CD8-positive, alpha-beta memory T cell (primary cell): ENCODE data around the gene STXBP5. TPM values are rescaled to one million over a fixed set of nuclear protein-coding genes. Genes with fewer than 3 reads are reported as not detected.

Experiments used
- CTCF ChIA-PET: fragments of 350-600 bp; sonication (Branson Sonifier 250); formaldehyde crosslinking; loops from one replicate; lab custom pipeline; 2021; ENCODE audit warnings: antibody characterized with exemption; lab: Charles Lee
- POLR2A ChIA-PET: fragments of 350-600 bp; sonication (Branson Sonifier 250); formaldehyde crosslinking; loops from one replicate; lab custom pipeline; 2021; ENCODE audit warnings: antibody characterized with exemption; lab: Charles Lee
- DNase-seq, 5 donors: peaks; one replicate each; pipeline versions ENCODE4 v3.0.0 to v3.0.0-alpha.2; 2020 to 2022; ENCODE audit warnings: mixed read lengths in 1 of 5
- H3K27ac ChIP-seq: one replicate; pipeline ENCODE4 v1.7.0; 2013; ENCODE audit warnings: low read depth, mild to moderate bottlenecking, low read length, moderate library complexity
- H3K27me3 ChIP-seq: 2 replicates; pipeline ENCODE4 v1.7.0; 2013; ENCODE audit warnings: low read length, mild to moderate bottlenecking; ENCODE audit not compliant: insufficient read depth, poor library complexity, severe bottlenecking
- H3K36me3 ChIP-seq: 2 replicates; pipeline ENCODE4 v1.7.0; 2013; ENCODE audit warnings: mild to moderate bottlenecking, low read length, moderate library complexity; ENCODE audit not compliant: insufficient read depth
- H3K4me1 ChIP-seq: 2 replicates; pipeline ENCODE4 v1.7.0; 2013; ENCODE audit warnings: mild to moderate bottlenecking, low read length, moderate library complexity; ENCODE audit not compliant: insufficient read depth
- H3K4me3 ChIP-seq: 2 replicates; pipeline ENCODE4 v1.7.0; 2013; ENCODE audit warnings: mild to moderate bottlenecking, low read length
- H3K9me3 ChIP-seq: 2 replicates; pipeline ENCODE4 v1.7.0; 2013; ENCODE audit warnings: mild to moderate bottlenecking, low read length
- H3K27ac Mint-ChIP-seq, 8 donors: one replicate each; pipeline ENCODE4 v1.8.0; 2020 to 2021; ENCODE audit warnings: mixed read lengths in 8 of 8, mild to moderate bottlenecking in 6 of 8, inconsistent platforms in 3 of 8, moderate library complexity in 3 of 8
- H3K27me3 Mint-ChIP-seq, 2 donors: one replicate each; pipeline ENCODE4 v1.8.0; 2020 to 2021; ENCODE audit warnings: mixed read lengths in 2 of 2, mild to moderate bottlenecking in 1 of 2, moderate library complexity in 1 of 2
- H3K36me3 Mint-ChIP-seq, 3 donors: one replicate each; pipeline ENCODE4 v1.8.0; 2020 to 2021; ENCODE audit warnings: mixed read lengths in 3 of 3, inconsistent platforms in 1 of 3, mild to moderate bottlenecking in 1 of 3
- H3K4me1 Mint-ChIP-seq, 3 donors: one replicate each; pipeline ENCODE4 v1.8.0; 2020 to 2021; ENCODE audit warnings: mixed read lengths in 3 of 3, inconsistent platforms in 1 of 3, mild to moderate bottlenecking in 1 of 3
- H3K4me3 Mint-ChIP-seq, 7 donors: one replicate each; pipeline ENCODE4 v1.8.0; 2020 to 2021; ENCODE audit warnings: mixed read lengths in 7 of 7, mild to moderate bottlenecking in 6 of 7, moderate library complexity in 4 of 7, inconsistent platforms in 2 of 7
- H3K9me3 Mint-ChIP-seq, 5 donors: one replicate each; pipeline ENCODE4 v1.8.0; 2020 to 2022; ENCODE audit warnings: mixed read lengths in 5 of 5, mild to moderate bottlenecking in 3 of 5, moderate library complexity in 2 of 5, inconsistent platforms in 1 of 5
- polyA plus RNA-seq: library from polyadenylated mRNA; unstranded; fragments of 300-500 nt; fragmentation: Illumina TruSeq; gene quantifications from one replicate; pipeline ENCODE4 v1.2.3, GENCODE V29; 2021
- total RNA-seq, 2 experiments: library from RNA; stranded (reverse); gene quantifications; one replicate each; pipeline ENCODE4 v1.2.3, GENCODE V29; 2021

Gene STXBP5
- total and polyA plus RNA-seq, 3 experiments from 2014 or later = 8.7 to 32.2 (median 31.1) TPM

DNA sequence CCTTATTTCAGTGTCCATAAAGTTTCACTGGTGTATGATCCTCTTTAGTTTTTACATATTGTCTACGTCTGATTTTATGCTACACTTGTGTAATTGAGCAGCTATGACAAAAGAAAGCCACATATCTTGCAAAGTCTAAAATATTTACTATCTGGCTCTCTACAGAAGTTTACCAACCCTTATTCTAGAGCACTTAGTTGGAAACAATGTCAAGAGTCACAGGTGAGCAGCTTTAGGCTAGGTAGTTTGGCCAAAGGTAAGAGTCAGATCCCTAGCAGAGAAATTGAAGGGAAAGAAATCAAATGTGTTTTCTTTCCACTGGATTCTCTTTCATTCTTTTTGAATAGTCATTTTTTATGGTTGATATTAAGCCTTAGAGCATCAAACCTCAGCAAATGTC, 34.7 kb upstream of the STXBP5 start:
- peaks cover 0 to 4% (median 0%) of the 10 kb centered on the region in 3 donors for H3K4me1 Mint-ChIP-seq
- Histone ChIP-seq H3K4me1 (no peaks in the 10 kb centered on the region), H3K27me3 (no peaks in the 10 kb centered on the region), H3K36me3 (no peaks in the 10 kb centered on the region), H3K27ac (no peak overlapping the region), H3K4me3 (no peak overlapping the region), H3K9me3 (no peaks in the 10 kb centered on the region)
- no peak overlapping the region for H3K4me3 Mint-ChIP-seq
- H3K36me3 Mint-ChIP-seq = peaks cover 0 to 6% (median 0%) of the 10 kb centered on the region in 3 donors
- H3K27me3 Mint-ChIP-seq = peaks cover 3 to 5% of the 10 kb centered on the region in 2 donors
- ChIA-PET CTCF (no interaction called here), POLR2A (no interaction called here)
- no peak overlapping the region for H3K27ac Mint-ChIP-seq
- H3K9me3 Mint-ChIP-seq = no peaks in the 10 kb centered on the region
- no peak for DNase-seq

- POLR2A ChIA-PET = no interaction called here
- DNase-seq = no peak
- Mint-ChIP-seq H3K4me1 (peaks cover 0 to 4% (median 0%) of the 10 kb centered on the region in 3 donors), H3K9me3 (no peaks in the 10 kb centered on the region), H3K4me3 (no peak overlapping the region), H3K27me3 (peaks cover 3 to 5% of the 10 kb centered on the region in 2 donors), H3K36me3 (peaks cover 0 to 6% (median 0%) of the 10 kb centered on the region in 3 donors), H3K27ac (no peak overlapping the region)
- Histone ChIP-seq H3K27ac (no peak overlapping the region), H3K4me1 (no peaks in the 10 kb centered on the region), H3K36me3 (no peaks in the 10 kb centered on the region), H3K4me3 (no peak overlapping the region), H3K27me3 (no peaks in the 10 kb centered on the region), H3K9me3 (no peaks in the 10 kb centered on the region)
- CTCF ChIA-PET = no interaction called here
Observed at GRCh38 chr6:147170269-147170668, 33.9 kb upstream of the STXBP5 start.

- H3K4me1 Mint-ChIP-seq = no peaks in the 10 kb centered on the region
- no peaks in the 10 kb centered on the region for H3K36me3 ChIP-seq
- DNase-seq = no peak
Observed at GRCh38 chr6:147173140-147173539, 31.1 kb upstream of the STXBP5 start.

GRCh38 chr6:147173675-147174308, 30.4 kb upstream of the STXBP5 start:
- Mint-ChIP-seq H3K9me3 (no peaks in the 10 kb centered on the region), H3K36me3 (peaks cover 0 to 3% (median 0%) of the 10 kb centered on the region in 3 donors), H3K27me3 (peaks cover 3 to 6% of the 10 kb centered on the region in 2 donors), H3K27ac (no peak overlapping the region), H3K4me1 (no peaks in the 10 kb centered on the region), H3K4me3 (no peak overlapping the region)
- CTCF ChIA-PET = no interaction called here
- H3K36me3 ChIP-seq = no peaks in the 10 kb centered on the region
- no peak for DNase-seq
- POLR2A ChIA-PET = no interaction called here
- no peaks in the 10 kb centered on the region for H3K4me1 ChIP-seq
- H3K4me3 ChIP-seq = no peak overlapping the region
- no peak overlapping the region for H3K27ac ChIP-seq
- H3K27me3 ChIP-seq = no peaks in the 10 kb centered on the region
- no peaks in the 10 kb centered on the region for H3K9me3 ChIP-seq

More at GRCh38 chr6:147173140-147173539, 31.1 kb upstream of the STXBP5 start:
- H3K4me3 ChIP-seq = no peak overlapping the region
- no peaks in the 10 kb centered on the region for H3K27me3 ChIP-seq
- ChIA-PET POLR2A (no interaction called here), CTCF (no interaction called here)
- no peaks in the 10 kb centered on the region for H3K4me1 ChIP-seq
- no peaks in the 10 kb centered on the region for H3K9me3 ChIP-seq
- H3K36me3 Mint-ChIP-seq = peaks cover 0 to 3% (median 0%) of the 10 kb centered on the region in 3 donors
- H3K27ac Mint-ChIP-seq = no peak overlapping the region
- no peak overlapping the region for H3K27ac ChIP-seq
- H3K27me3 Mint-ChIP-seq = peaks cover 3% of the 10 kb centered on the region in 2 donors
- no peak overlapping the region for H3K4me3 Mint-ChIP-seq
- H3K9me3 Mint-ChIP-seq = no peaks in the 10 kb centered on the region

DNA sequence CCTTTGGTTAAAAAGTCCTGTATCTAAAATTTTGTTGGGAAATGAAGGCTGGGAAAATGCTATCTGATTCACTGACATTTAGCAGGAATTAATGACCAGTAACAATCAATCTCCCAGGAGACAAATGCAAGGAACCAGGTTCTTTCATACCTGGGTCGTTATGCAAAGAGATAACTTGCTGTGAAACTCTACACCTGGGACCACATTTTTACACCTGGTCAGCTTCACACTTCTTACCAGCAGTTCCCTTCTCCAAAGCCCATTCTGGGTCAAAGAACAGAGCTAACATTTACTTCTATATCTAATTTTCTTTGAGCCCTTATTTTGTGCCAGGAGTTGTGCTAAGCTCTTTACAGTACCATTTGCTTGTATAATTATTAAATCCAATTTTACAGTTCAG, 27.4 kb upstream of the STXBP5 start:
- POLR2A ChIA-PET = no interaction called here
- Mint-ChIP-seq H3K4me3 (no peak overlapping the region), H3K27ac (no peak overlapping the region), H3K9me3 (no peaks in the 10 kb centered on the region), H3K27me3 (peaks cover 0 to 14% of the 10 kb centered on the region in 2 donors), H3K4me1 (no peaks in the 10 kb centered on the region), H3K36me3 (peaks cover 0 to 3% (median 0%) of the 10 kb centered on the region in 3 donors)
- H3K36me3 ChIP-seq = no peaks in the 10 kb centered on the region
- CTCF ChIA-PET = no interaction called here
- H3K4me3 ChIP-seq = no peak overlapping the region
- no peak for DNase-seq
- no peaks in the 10 kb centered on the region for H3K27me3 ChIP-seq
- H3K27ac ChIP-seq = no peak overlapping the region
- no peaks in the 10 kb centered on the region for H3K9me3 ChIP-seq
- H3K4me1 ChIP-seq = no peaks in the 10 kb centered on the region

DNA sequence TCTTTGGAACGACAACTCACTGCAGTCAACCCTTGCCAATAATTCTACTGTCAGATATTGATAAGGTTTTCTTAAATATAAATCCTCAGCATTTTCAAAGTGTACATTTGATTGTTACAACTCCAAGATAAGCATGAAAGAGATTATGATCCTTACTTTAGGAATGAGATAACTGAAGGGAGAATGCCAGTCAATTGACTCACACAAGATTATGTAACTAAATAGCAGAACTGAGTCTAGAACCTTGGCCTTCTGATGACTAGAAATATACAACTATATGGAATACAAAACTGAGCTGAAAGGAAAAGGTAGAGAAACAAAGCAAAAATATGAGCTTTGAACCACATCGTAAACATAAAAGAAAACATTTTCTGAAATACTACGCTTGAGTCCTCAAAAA, 26.9 kb upstream of the STXBP5 start:
- POLR2A ChIA-PET = no interaction called here
- no peak overlapping the region for H3K27ac Mint-ChIP-seq
- H3K27me3 Mint-ChIP-seq = peaks cover 0 to 18% of the 10 kb centered on the region in 2 donors
- H3K4me1 Mint-ChIP-seq = no peaks in the 10 kb centered on the region
- Histone ChIP-seq H3K27me3 (no peaks in the 10 kb centered on the region), H3K4me3 (no peak overlapping the region), H3K27ac (no peak overlapping the region), H3K4me1 (no peaks in the 10 kb centered on the region), H3K9me3 (no peaks in the 10 kb centered on the region), H3K36me3 (no peaks in the 10 kb centered on the region)
- DNase-seq = no peak
- no peaks in the 10 kb centered on the region for H3K9me3 Mint-ChIP-seq
- H3K36me3 Mint-ChIP-seq = peaks cover 0 to 3% (median 0%) of the 10 kb centered on the region in 3 donors
- H3K4me3 Mint-ChIP-seq = no peak overlapping the region
- CTCF ChIA-PET = no interaction called here

DNA sequence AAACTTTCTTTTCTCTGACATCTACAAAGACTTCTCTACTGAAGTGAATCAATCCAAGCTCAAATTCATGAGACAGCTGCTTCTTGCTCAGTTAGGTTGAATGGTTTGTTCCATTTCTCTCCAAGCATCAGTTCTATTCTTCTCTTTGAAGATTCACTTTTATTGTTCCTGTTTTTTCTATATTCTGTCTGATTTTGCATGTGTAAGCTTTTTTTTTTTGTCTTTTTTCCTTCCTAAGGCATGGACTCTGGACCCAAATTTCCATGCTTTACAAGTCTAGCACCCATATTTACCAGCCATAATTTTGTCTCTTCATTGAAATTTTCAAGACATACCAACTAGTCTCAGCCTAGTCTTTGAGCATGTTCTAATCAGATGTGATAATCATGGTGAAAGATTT, 25.9 kb upstream of the STXBP5 start:
- Mint-ChIP-seq H3K9me3 (no peaks in the 10 kb centered on the region), H3K4me1 (no peaks in the 10 kb centered on the region), H3K4me3 (no peak overlapping the region), H3K27ac (no peak overlapping the region), H3K36me3 (peaks cover 0 to 3% (median 0%) of the 10 kb centered on the region in 3 donors), H3K27me3 (peaks cover 0 to 18% of the 10 kb centered on the region in 2 donors)
- Histone ChIP-seq H3K9me3 (no peaks in the 10 kb centered on the region), H3K4me1 (no peaks in the 10 kb centered on the region), H3K4me3 (no peak overlapping the region), H3K36me3 (no peaks in the 10 kb centered on the region), H3K27me3 (no peaks in the 10 kb centered on the region), H3K27ac (no peak overlapping the region)
- DNase-seq = no peak
- CTCF ChIA-PET = no interaction called here
- POLR2A ChIA-PET = no interaction called here

- no peak for DNase-seq
- H3K4me1 Mint-ChIP-seq = no peaks in the 10 kb centered on the region
- no peaks in the 10 kb centered on the region for H3K4me1 ChIP-seq
- no peak overlapping the region for H3K4me3 ChIP-seq
- POLR2A ChIA-PET = no interaction called here
- no peaks in the 10 kb centered on the region for H3K9me3 Mint-ChIP-seq
- H3K27me3 Mint-ChIP-seq = peaks cover 3 to 20% of the 10 kb centered on the region in 2 donors
- H3K9me3 ChIP-seq = no peaks in the 10 kb centered on the region
- no peak overlapping the region for H3K27ac ChIP-seq
- no peaks in the 10 kb centered on the region for H3K27me3 ChIP-seq
- no peak overlapping the region for H3K4me3 Mint-ChIP-seq
- H3K27ac Mint-ChIP-seq = no peak overlapping the region
- H3K36me3 ChIP-seq = no peaks in the 10 kb centered on the region
- no peaks in the 10 kb centered on the region for H3K36me3 Mint-ChIP-seq
- CTCF ChIA-PET = no interaction called here
Observed at GRCh38 chr6:147179809-147180208, 24.4 kb upstream of the STXBP5 start.
